Left ventricle myocardium inferior (tissue), 1 donor: ENCODE data around the gene CLCN1. TPM values are rescaled to one million over a fixed set of nuclear protein-coding genes. Genes with fewer than 3 reads are reported as not detected.

ENCODE experiments used
- DNase-seq: peaks from one replicate; pipeline ENCODE4 v3.0.0-alpha.2; 2020
- H3K27ac ChIP-seq: fragments of 200-600 bp; replicated peaks from 2 replicates; pipeline ENCODE4 v1.8.0; 2021
- H3K27me3 ChIP-seq: fragments of 200-600 bp; 2 replicates; pipeline ENCODE4 v1.8.0; 2021; ENCODE audit warnings: low read depth
- H3K36me3 ChIP-seq: fragments of 200-600 bp; 2 replicates; pipeline ENCODE4 v1.8.0; 2021
- H3K4me1 ChIP-seq: fragments of 200-600 bp; 2 replicates; pipeline ENCODE4 v1.8.0; 2021
- H3K4me3 ChIP-seq: fragments of 200-600 bp; 2 replicates; pipeline ENCODE4 v1.8.0; 2021; ENCODE audit warnings: mild to moderate bottlenecking, moderate library complexity
- H3K9me3 ChIP-seq: fragments of 200-600 bp; replicated peaks from 2 replicates; pipeline ENCODE4 v1.8.0; 2021
- intact Hi-C: fragments of 100-400 bp; cut with micrococcal nuclease; formaldehyde crosslinking; loops from one replicate; pipeline ENCODE4 v1.11.0; 2022
- total RNA-seq: library from RNA; stranded (reverse); fragmentation: NEBNext Ultra II Directional; extraction: Animal tissue kit (Norgen Biotek cat#: 25700); gene quantifications from one replicate; pipeline ENCODE4 v1.2.1, GENCODE V29; 2021
- TF ChIP-seq, protein P1 (sequence below): fragments of 200-600 bp; IDR thresholded peaks from 2 replicates; pipeline ENCODE4 v1.8.0; 2021; ENCODE audit warnings: antibody characterized with exemption, mild to moderate bottlenecking, borderline replicate concordance
- donor health status: DM: no; HTN: yes; CAD: no; lungs with severe emphysema.

CLCN1 gene
- total RNA-seq, 1 donor from 2014 or later: not detected

DNA sequence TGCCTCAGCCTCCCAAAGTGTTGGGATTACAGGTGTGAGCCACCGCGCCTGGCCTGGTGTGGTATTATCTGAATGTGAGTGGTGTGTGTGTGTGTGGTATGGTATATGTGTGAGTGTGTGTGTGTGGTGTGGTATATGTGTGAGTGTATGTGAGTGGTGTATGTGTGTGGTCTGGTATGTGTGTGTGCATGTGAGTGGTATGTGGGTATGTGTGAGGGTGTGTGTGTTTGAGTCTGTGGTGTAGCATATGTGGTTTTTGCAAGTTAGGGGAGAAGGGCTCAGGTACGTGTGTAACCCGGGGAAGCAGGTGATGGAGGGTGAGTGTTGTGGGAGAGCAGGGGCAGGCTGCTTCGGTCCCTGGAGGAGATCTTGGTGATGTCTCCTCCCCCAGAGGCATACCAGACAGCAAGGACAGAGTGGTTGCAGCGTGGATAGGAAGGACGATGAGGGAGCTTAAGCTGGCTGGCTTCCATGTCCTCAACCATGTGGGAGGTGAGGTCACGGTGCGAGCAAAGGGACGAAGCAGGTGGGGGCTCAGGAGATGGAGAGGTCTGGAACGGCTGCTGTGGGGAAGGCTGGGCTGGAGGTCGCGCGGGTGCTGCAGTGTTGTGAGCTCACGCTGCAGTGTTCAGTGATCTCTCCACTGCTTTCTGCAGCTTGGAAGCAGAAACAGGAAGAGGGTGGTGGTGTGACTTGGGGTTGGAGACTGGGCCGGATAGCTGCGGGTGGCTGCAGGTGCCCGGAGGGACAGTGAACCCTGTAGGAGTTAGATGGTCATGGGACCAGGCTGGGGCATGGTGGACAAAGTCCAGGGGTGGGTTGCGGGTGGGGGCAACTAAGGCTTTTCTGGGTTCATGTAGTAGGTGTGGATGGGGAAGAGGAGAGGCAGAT, 70.2 kb downstream of the CLCN1 start:
- H3K36me3 ChIP-seq: peaks cover 51% of the 10 kb centered on the region
- intact Hi-C loops: no loop called here
- no peaks in the 10 kb centered on the region for H3K9me3 ChIP-seq
- peak overlapping the region; percentile 98 for H3K4me3 ChIP-seq
- TF ChIP-seq, protein P1, sequence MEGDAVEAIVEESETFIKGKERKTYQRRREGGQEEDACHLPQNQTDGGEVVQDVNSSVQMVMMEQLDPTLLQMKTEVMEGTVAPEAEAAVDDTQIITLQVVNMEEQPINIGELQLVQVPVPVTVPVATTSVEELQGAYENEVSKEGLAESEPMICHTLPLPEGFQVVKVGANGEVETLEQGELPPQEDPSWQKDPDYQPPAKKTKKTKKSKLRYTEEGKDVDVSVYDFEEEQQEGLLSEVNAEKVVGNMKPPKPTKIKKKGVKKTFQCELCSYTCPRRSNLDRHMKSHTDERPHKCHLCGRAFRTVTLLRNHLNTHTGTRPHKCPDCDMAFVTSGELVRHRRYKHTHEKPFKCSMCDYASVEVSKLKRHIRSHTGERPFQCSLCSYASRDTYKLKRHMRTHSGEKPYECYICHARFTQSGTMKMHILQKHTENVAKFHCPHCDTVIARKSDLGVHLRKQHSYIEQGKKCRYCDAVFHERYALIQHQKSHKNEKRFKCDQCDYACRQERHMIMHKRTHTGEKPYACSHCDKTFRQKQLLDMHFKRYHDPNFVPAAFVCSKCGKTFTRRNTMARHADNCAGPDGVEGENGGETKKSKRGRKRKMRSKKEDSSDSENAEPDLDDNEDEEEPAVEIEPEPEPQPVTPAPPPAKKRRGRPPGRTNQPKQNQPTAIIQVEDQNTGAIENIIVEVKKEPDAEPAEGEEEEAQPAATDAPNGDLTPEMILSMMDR: no peak
- H3K27ac ChIP-seq: peak overlapping the region; percentile 99
- no peak for DNase-seq
- H3K4me1 ChIP-seq: peaks cover 91% of the 10 kb centered on the region
- no peaks in the 10 kb centered on the region for H3K27me3 ChIP-seq

DNA sequence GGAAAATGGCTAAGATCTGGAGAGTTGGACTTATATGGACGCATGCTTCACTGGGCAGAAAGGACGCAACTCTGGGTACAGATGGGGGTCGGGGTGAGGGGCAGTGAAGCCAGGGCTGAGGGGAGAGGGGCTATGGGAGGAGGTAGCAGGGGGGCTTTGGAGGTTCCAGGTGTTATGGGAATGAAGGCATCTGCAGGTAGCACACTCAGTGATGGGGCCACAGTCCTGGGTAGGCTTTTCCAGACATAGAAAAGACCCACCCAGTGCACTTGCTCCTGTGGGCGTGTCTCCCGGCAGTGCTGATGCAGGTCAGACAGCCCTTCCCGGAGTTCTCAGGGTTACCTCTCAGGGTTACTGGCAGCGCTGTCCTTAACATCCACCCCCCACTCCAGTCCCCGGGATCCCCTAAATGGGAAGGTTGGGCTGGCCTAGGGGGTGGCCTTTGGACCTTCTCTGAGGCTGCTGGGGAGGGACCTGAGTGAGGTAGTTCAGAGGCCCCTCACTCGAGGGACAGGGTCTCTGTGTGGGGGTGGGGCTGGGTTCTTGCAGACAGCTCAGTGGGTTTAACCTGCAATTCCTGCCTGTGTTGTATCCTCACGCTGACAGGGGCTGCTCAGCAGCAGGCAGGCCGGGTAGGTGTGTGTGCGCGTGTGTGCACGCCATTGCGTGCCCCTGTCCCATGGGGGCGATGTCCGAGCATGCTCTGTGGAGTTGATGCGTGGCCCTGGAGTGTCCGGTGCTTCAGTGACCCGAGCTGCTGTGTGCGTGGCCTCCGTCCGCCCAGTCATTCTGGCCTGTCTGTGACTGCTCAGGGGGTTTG, 71.5 kb downstream of the CLCN1 start:
- Histone ChIP-seq H3K27ac (peak overlapping the region; percentile 99), H3K27me3 (no peaks in the 10 kb centered on the region), H3K9me3 (no peaks in the 10 kb centered on the region), H3K4me3 (no peak overlapping the region), H3K4me1 (peaks cover 91% of the 10 kb centered on the region), H3K36me3 (peaks cover 54% of the 10 kb centered on the region)
- DNase-seq: no peak
- intact Hi-C loops: no loop called here
- TF ChIP-seq, protein P1: no peak

DNA sequence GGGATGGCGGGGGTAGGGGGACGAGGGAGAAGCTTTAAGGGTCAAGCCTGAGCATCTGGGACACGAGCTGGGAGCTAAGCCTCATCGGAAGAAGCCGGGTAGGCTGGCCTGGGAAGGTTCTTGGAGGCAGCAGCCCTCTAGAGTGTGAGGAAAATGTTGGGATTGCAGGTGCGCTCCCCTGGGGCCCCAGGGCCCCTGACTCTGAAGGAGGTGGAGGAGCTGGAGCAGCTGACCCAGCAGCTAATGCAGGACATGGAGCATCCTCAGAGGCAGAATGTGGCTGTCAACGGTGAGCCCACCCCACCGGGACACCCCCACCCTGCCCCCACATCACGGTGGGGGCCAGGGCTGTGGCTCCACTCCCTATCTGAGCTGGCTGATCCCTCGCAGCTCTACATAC, 72.1 kb downstream of the CLCN1 start:
- Histone ChIP-seq H3K4me3 (no peak overlapping the region), H3K36me3 (peaks cover 52% of the 10 kb centered on the region), H3K9me3 (no peaks in the 10 kb centered on the region), H3K27me3 (no peaks in the 10 kb centered on the region), H3K4me1 (peaks cover 91% of the 10 kb centered on the region), H3K27ac (peak overlapping the region; percentile 99)
- no peak for DNase-seq
- TF ChIP-seq, protein P1: no peak
- intact Hi-C loops: no loop called here

DNA sequence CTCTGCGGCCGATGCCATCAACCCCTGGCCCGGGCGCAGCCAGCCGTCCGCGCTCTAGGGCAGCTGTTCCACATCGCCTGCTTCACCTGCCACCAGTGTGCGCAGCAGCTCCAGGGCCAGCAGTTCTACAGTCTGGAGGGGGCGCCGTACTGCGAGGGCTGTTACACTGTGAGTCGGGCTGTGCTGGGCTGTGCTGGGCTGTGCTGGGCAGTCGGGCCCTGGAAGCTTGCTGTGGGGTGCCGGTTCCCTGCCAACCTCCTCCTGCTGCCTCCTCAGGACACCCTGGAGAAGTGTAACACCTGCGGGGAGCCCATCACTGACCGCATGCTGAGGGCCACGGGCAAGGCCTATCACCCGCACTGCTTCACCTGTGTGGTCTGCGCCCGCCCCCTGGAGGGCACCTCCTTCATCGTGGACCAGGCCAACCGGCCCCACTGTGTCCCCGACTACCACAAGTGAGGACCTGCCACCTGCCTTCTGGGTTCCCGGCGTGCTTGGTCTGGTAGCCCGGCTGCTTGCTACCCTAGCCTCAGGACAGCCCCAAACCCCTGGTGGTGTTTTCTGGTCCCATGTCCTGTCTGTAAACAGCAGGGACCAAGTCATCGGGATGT, 72.7 kb downstream of the CLCN1 start:
- Histone ChIP-seq H3K4me3 (no peak overlapping the region), H3K4me1 (peaks cover 91% of the 10 kb centered on the region), H3K36me3 (peaks cover 51% of the 10 kb centered on the region), H3K9me3 (no peaks in the 10 kb centered on the region), H3K27ac (peak overlapping the region; percentile 99), H3K27me3 (no peaks in the 10 kb centered on the region)
- DNase-seq: no peak
- intact Hi-C loops: no loop called here
- TF ChIP-seq, protein P1: no peak

DNA sequence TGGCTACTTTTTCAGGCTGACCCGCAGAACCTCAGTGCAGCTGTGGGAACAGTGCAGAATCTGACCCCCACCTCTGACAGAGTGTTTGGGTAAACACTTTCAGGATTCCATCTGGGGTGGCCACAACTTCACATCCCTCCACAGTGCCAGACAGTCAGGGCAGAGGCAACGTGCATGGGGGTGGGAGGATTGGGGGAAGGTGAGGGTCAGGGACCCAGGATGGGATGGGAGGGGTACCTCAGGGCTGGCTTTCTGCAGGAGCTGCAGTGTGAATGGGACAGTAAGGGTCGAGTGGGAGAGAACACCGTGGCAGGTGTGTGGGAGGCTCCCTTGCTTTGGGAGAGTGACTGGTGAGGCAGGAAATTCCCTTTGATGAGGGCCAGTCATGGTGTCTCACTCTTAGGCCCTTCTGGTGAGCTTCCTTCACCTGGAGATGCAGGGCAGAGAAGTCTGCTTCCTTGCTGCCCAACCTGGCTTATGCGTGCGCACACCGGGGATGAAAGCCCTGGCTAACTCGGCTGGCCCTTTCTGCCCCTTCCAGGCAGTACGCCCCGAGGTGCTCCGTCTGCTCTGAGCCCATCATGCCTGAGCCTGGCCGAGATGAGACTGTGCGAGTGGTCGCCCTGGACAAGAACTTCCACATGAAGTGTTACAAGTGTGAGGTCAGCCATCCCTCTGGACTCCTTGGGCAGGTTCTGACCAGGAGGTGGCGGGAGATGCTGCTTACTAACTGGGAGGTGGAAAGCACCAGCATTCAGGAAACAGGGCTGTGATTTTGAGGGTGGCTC, 73.6 kb downstream of the CLCN1 start:
- TF ChIP-seq, protein P1: no peak
- DNase-seq: no peak
- no peak overlapping the region for H3K4me3 ChIP-seq
- no peaks in the 10 kb centered on the region for H3K9me3 ChIP-seq
- peaks cover 91% of the 10 kb centered on the region for H3K4me1 ChIP-seq
- peaks cover 51% of the 10 kb centered on the region for H3K36me3 ChIP-seq
- H3K27ac ChIP-seq: peak overlapping the region; percentile 30
- no peaks in the 10 kb centered on the region for H3K27me3 ChIP-seq
- intact Hi-C loops: no loop called here
